ENCODE data around the gene FBXL17. TPM values are rescaled to one million over a fixed set of nuclear protein-coding genes. Genes with fewer than 3 reads are reported as not detected.

The FBXL17 gene
- total and polyA plus RNA-seq, 4 donors: 2.1 to 14.1 (median 6.3) TPM

DNA sequence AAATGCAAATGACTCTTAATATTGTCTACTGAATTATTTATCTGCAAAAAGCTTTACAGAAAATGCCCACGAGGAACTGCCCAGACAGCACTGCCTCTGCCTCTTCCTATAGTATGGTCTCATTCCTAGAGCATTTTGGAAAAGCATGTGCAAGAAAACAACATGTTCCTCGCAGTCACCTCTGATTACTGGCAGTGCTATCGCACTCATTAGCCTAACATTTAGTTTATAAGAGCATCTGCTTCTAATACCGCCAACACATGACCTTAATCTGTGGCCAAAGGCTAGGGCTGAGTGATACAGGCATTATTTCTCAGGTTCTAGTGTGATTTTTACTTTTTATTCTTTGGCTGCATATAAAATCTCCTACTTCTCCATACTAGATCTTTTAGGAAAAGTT is 259.2 kb downstream of the FBXL17 start:
- no peak overlapping the region for H3K27ac ChIP-seq (ENCODE audit: low read depth in 1 of 2, low read length in 2 of 2)
- WGBS: 93% methylated on average over 4 of the region's 4 CpGs
- no peaks in the 10 kb centered on the region for H3K27me3 ChIP-seq (ENCODE audit: control insufficient read depth in 4 of 4, insufficient read depth in 4 of 4, low read length in 3 of 4)
- H3K36me3 ChIP-seq (ENCODE audit: control insufficient read depth in 4 of 4, insufficient read depth in 3 of 4, low read depth in 1 of 4, low read length in 3 of 4): no peaks in the 10 kb centered on the region
- no peaks in the 10 kb centered on the region for H3K4me1 ChIP-seq (ENCODE audit: control insufficient read depth in 4 of 4, insufficient read depth in 4 of 4, low read length in 3 of 4)
- H3K9ac ChIP-seq (ENCODE audit: low read depth in 1 of 2, low read length in 2 of 2): no peak overlapping the region
- no peak overlapping the region for H3K4me3 ChIP-seq (ENCODE audit: low read depth in 1 of 3, low read length in 3 of 3)
- DNase-seq (ENCODE audit: low spot score): no peak
- no peaks in the 10 kb centered on the region for H3K9me3 ChIP-seq (ENCODE audit: control insufficient read depth in 4 of 4, low read length in 3 of 4)
- TF ChIP-seq RXRA (IDR thresholded peaks at IDR 0.05) (no peak), JUND (IDR thresholded peaks at IDR 0.05) (no peak), FOXA1 (IDR thresholded peaks at IDR 0.05) (no peak), RAD21 (IDR thresholded peaks at IDR 0.05) (no peak), HNF4G (IDR thresholded peaks at IDR 0.05) (no peak), FOXA2 (IDR thresholded peaks at IDR 0.05) (no peak), YY1 (IDR thresholded peaks at IDR 0.05) (no peak), TAF1 (conservative IDR thresholded peaks at IDR 0.05) (no peak), SP1 (IDR thresholded peaks at IDR 0.05) (no peak), NR2F2 (IDR thresholded peaks at IDR 0.05) (no peak), ZBTB33 (IDR thresholded peaks at IDR 0.05) (no peak), EGR1 (IDR thresholded peaks at IDR 0.05; ENCODE audit: low read depth in 2 of 2) (no peak), CTCF (IDR thresholded peaks at IDR 0.05; ENCODE audit: low read depth, low read length, missing input control) (no peak), HNF4A (conservative IDR thresholded peaks at IDR 0.05) (no peak)
- TF ChIP-seq, protein P1, sequence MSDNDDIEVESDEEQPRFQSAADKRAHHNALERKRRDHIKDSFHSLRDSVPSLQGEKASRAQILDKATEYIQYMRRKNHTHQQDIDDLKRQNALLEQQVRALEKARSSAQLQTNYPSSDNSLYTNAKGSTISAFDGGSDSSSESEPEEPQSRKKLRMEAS (IDR thresholded peaks at IDR 0.05): no peak
- TF ChIP-seq, protein P2, sequence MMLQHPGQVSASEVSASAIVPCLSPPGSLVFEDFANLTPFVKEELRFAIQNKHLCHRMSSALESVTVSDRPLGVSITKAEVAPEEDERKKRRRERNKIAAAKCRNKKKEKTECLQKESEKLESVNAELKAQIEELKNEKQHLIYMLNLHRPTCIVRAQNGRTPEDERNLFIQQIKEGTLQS (IDR thresholded peaks at IDR 0.05): no peak
- TF ChIP-seq, protein P3, sequence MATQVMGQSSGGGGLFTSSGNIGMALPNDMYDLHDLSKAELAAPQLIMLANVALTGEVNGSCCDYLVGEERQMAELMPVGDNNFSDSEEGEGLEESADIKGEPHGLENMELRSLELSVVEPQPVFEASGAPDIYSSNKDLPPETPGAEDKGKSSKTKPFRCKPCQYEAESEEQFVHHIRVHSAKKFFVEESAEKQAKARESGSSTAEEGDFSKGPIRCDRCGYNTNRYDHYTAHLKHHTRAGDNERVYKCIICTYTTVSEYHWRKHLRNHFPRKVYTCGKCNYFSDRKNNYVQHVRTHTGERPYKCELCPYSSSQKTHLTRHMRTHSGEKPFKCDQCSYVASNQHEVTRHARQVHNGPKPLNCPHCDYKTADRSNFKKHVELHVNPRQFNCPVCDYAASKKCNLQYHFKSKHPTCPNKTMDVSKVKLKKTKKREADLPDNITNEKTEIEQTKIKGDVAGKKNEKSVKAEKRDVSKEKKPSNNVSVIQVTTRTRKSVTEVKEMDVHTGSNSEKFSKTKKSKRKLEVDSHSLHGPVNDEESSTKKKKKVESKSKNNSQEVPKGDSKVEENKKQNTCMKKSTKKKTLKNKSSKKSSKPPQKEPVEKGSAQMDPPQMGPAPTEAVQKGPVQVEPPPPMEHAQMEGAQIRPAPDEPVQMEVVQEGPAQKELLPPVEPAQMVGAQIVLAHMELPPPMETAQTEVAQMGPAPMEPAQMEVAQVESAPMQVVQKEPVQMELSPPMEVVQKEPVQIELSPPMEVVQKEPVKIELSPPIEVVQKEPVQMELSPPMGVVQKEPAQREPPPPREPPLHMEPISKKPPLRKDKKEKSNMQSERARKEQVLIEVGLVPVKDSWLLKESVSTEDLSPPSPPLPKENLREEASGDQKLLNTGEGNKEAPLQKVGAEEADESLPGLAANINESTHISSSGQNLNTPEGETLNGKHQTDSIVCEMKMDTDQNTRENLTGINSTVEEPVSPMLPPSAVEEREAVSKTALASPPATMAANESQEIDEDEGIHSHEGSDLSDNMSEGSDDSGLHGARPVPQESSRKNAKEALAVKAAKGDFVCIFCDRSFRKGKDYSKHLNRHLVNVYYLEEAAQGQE (IDR thresholded peaks at IDR 0.05): no peak

All from liver (tissue), 9 donors.